ENCODE results near the gene WWP2.
"Not testable (repeated sequence)": the region's sequence is repeated elsewhere in the genome, so short reads cannot be mapped to it uniquely, and the experiment has no call there.

The WWP2 gene

DNA sequence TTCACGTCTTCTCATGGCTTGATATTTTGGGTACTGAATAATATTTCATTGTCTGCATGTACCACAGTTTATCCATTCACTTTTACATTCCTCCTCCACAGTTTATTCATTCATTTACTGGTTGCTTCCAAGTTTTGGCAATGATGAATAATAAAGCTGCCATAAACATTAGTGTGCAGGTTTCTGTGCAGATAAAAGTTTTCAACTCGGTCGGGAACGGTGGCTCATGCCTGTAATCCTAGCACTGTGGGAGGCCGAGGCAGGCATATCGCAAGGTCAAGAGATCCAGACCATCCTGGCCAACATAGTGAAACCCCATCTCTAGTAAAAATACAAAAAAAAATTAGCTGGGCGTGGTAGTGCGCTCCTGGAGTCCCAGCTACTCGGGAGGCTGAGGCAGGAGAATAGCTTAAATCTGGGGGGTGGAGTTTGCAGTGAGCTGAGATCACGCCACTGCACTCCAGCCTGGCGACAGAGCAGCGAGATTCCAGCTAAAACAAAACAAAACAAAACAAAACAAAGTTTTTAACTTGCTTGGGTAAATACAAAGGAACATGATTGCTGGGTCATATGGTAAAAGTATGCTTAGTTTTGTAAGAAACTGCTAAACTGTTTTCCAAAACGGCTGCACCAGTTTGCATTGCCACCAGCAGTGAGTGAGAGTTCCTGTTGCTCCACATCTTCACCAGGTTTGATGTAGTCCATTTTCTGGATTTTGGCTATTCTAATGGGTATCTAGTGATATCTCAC, 89.5 kb downstream of the WWP2 start:
- Histone ChIP-seq H3K4me3 (IDR thresholded peaks at IDR 0.05; ENCODE audit: insufficient read depth, low read depth, low read length) (no peak overlapping the region), H3K27me3 (ENCODE audit: insufficient read depth, low read depth) (no peaks in the 10 kb centered on the region), H4K20me1 (ENCODE audit: insufficient read depth) (no peaks in the 10 kb centered on the region), H3K4me1 (ENCODE audit: low read depth, poor library complexity, severe bottlenecking) (no peaks in the 10 kb centered on the region), H3K9ac (no peak overlapping the region), H3K36me3 (ENCODE audit: insufficient read depth) (no peaks in the 10 kb centered on the region), H2AFZ (ENCODE audit: low read depth) (no peak overlapping the region), H3K4me2 (no peak overlapping the region), H3K27ac (no peak overlapping the region), H3K79me2 (ENCODE audit: insufficient read depth, low read depth) (no peaks in the 10 kb centered on the region)
- TF ChIP-seq, protein P1, sequence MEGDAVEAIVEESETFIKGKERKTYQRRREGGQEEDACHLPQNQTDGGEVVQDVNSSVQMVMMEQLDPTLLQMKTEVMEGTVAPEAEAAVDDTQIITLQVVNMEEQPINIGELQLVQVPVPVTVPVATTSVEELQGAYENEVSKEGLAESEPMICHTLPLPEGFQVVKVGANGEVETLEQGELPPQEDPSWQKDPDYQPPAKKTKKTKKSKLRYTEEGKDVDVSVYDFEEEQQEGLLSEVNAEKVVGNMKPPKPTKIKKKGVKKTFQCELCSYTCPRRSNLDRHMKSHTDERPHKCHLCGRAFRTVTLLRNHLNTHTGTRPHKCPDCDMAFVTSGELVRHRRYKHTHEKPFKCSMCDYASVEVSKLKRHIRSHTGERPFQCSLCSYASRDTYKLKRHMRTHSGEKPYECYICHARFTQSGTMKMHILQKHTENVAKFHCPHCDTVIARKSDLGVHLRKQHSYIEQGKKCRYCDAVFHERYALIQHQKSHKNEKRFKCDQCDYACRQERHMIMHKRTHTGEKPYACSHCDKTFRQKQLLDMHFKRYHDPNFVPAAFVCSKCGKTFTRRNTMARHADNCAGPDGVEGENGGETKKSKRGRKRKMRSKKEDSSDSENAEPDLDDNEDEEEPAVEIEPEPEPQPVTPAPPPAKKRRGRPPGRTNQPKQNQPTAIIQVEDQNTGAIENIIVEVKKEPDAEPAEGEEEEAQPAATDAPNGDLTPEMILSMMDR (conservative IDR thresholded peaks at IDR 0.05; ENCODE audit: low read depth, low read length): no peak

DNA sequence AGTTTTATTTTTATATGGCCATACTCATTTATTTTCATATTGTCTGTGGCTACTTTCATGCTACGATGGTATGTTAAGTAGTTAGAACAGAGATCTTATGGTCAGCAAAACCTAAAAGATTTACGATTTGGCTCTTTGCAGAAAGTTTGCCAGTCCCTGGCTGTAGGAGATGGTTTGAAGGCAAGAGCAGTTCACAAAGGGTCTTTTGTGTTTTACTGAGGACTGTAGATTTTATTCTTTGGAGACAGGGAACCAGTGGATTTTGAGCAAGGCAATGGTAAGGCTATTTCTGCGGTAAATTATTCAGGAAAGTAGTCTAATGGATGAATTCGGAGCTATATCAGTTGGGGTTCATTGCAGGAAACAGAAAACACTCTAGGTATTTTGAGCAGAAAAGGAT, 90.7 kb downstream of the WWP2 start:
- no peak overlapping the region for H2AFZ ChIP-seq (ENCODE audit: low read depth)
- H3K27ac ChIP-seq: no peak overlapping the region
- no peaks in the 10 kb centered on the region for H4K20me1 ChIP-seq (ENCODE audit: insufficient read depth)
- no peak overlapping the region for H3K9ac ChIP-seq
- no peaks in the 10 kb centered on the region for H3K79me2 ChIP-seq (ENCODE audit: insufficient read depth, low read depth)
- H3K27me3 ChIP-seq (ENCODE audit: insufficient read depth, low read depth): no peaks in the 10 kb centered on the region
- no peak overlapping the region for H3K4me3 ChIP-seq (IDR thresholded peaks at IDR 0.05; ENCODE audit: insufficient read depth, low read depth, low read length)
- no peaks in the 10 kb centered on the region for H3K36me3 ChIP-seq (ENCODE audit: insufficient read depth)
- no peak overlapping the region for H3K4me2 ChIP-seq
- H3K4me1 ChIP-seq (ENCODE audit: low read depth, poor library complexity, severe bottlenecking): no peaks in the 10 kb centered on the region
- TF ChIP-seq, protein P1 (conservative IDR thresholded peaks at IDR 0.05; ENCODE audit: low read depth, low read length): no peak

DNA sequence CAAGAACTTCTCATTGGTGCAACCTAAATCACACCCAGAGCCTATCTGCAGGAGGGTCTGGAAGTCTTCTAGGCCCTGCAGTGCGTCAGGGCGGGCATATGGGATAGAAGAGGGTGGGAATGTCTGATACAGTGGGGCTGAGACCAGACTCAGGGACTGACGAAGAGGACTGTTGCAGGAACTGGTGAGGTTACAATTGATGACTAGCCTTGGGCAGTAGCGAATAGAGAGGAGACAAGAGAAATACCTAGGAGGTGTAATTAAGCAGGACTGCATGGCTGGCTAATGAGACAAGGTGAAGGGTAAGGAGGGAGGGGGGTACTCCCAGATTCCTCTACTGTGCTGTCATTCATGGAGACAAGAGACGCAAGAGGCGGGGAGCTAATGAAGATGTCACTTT, 91.3 kb downstream of the WWP2 start:
- Histone ChIP-seq H3K79me2 (ENCODE audit: insufficient read depth, low read depth) (no peaks in the 10 kb centered on the region), H3K4me1 (ENCODE audit: low read depth, poor library complexity, severe bottlenecking) (no peaks in the 10 kb centered on the region), H3K9ac (no peak overlapping the region), H3K27me3 (ENCODE audit: insufficient read depth, low read depth) (no peaks in the 10 kb centered on the region), H3K4me2 (no peak overlapping the region), H3K4me3 (IDR thresholded peaks at IDR 0.05; ENCODE audit: insufficient read depth, low read depth, low read length) (no peak overlapping the region), H2AFZ (ENCODE audit: low read depth) (no peak overlapping the region), H4K20me1 (ENCODE audit: insufficient read depth) (no peaks in the 10 kb centered on the region), H3K27ac (no peak overlapping the region), H3K36me3 (ENCODE audit: insufficient read depth) (no peaks in the 10 kb centered on the region)
- TF ChIP-seq, protein P1 (conservative IDR thresholded peaks at IDR 0.05; ENCODE audit: low read depth, low read length): no peak

DNA sequence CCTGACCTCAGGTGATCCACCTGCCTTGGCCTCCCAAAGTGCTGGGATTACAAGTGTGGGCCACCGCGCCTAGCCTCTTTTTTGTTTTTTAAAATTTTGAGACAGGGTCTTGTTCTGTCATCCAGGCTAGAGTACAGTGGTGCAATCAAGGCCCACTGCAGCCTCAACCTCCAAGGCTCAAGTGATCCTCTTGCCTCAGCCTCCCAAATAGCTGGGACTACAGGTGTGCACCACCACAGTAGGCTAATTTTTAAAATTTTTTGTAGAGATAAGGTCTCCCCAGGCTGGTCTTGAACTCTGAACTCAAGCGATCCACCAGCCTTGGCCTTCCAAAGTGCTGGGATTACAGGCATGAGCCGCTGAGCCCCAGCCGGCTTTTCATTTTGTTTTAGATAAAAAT, 92.6 kb downstream of the WWP2 start:
- H3K4me3 ChIP-seq (IDR thresholded peaks at IDR 0.05; ENCODE audit: insufficient read depth, low read depth, low read length); H3K27me3 ChIP-seq (ENCODE audit: insufficient read depth, low read depth); H3K36me3 ChIP-seq (ENCODE audit: insufficient read depth); H2AFZ ChIP-seq (ENCODE audit: low read depth); H3K4me2 ChIP-seq; H4K20me1 ChIP-seq (ENCODE audit: insufficient read depth); H3K27ac ChIP-seq; H3K79me2 ChIP-seq (ENCODE audit: insufficient read depth, low read depth); H3K4me1 ChIP-seq (ENCODE audit: low read depth, poor library complexity, severe bottlenecking); H3K9ac ChIP-seq: not testable (repeated sequence)

DNA sequence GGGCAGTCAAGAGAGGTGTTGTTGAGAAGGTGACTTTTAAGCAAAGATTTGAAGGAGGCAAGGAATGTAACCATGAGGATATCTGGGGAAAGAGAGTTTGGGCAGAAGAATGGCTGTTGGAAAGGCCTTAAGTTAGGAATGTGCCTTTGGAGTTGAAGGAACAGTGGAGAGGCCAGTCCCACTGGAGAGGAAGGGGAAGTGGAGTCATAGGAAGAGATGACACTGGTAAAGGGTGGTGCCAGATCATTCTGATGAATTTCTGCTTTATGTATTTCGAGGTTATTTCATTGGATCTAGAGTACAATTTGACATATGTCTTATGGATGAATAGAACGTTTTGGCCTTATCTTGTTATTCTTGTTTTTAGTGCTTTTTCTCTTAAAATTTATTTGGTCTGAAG, 93.5 kb downstream of the WWP2 start:
- no peak overlapping the region for H3K4me2 ChIP-seq
- TF ChIP-seq, protein P1 (conservative IDR thresholded peaks at IDR 0.05; ENCODE audit: low read depth, low read length): no peak
- no peak overlapping the region for H3K27ac ChIP-seq
- no peak overlapping the region for H3K9ac ChIP-seq
- H3K27me3 ChIP-seq (ENCODE audit: insufficient read depth, low read depth): no peaks in the 10 kb centered on the region
- no peak overlapping the region for H3K4me3 ChIP-seq (IDR thresholded peaks at IDR 0.05; ENCODE audit: insufficient read depth, low read depth, low read length)
- H3K36me3 ChIP-seq (ENCODE audit: insufficient read depth): no peaks in the 10 kb centered on the region
- H2AFZ ChIP-seq (ENCODE audit: low read depth): no peak overlapping the region
- no peaks in the 10 kb centered on the region for H4K20me1 ChIP-seq (ENCODE audit: insufficient read depth)
- H3K4me1 ChIP-seq (ENCODE audit: low read depth, poor library complexity, severe bottlenecking): no peaks in the 10 kb centered on the region
- no peaks in the 10 kb centered on the region for H3K79me2 ChIP-seq (ENCODE audit: insufficient read depth, low read depth)
